ENCODE measurements around the gene MTX1.
A peak's percentile ranks its signal among the peaks of the same experiment; 100 is the strongest.
"Not testable (repeated sequence)": the region's sequence is repeated elsewhere in the genome, so short reads cannot be mapped to it uniquely, and the experiment has no call there.

MTX1 gene

GRCh38 chr1:155199792-155200191, 8.7 kb upstream of the MTX1 start:
- in situ Hi-C loops (cut with MboI; ENCODE audit: low pct_unique_long_range_greater_than_20kb, low sequenced_read_pairs) = no loop called here
- no peak for DNase-seq

- in situ Hi-C loops (cut with MboI; ENCODE audit: low pct_unique_long_range_greater_than_20kb, low sequenced_read_pairs) = no loop called here
- no peak for DNase-seq
Measured at GRCh38 chr1:155200920-155201319, 7.6 kb upstream of the MTX1 start.

- in situ Hi-C loops (cut with MboI; ENCODE audit: low pct_unique_long_range_greater_than_20kb, low sequenced_read_pairs) = no loop called here
- DNase-seq = no peak
Measured at GRCh38 chr1:155202198-155202597, 6.3 kb upstream of the MTX1 start.

DNA sequence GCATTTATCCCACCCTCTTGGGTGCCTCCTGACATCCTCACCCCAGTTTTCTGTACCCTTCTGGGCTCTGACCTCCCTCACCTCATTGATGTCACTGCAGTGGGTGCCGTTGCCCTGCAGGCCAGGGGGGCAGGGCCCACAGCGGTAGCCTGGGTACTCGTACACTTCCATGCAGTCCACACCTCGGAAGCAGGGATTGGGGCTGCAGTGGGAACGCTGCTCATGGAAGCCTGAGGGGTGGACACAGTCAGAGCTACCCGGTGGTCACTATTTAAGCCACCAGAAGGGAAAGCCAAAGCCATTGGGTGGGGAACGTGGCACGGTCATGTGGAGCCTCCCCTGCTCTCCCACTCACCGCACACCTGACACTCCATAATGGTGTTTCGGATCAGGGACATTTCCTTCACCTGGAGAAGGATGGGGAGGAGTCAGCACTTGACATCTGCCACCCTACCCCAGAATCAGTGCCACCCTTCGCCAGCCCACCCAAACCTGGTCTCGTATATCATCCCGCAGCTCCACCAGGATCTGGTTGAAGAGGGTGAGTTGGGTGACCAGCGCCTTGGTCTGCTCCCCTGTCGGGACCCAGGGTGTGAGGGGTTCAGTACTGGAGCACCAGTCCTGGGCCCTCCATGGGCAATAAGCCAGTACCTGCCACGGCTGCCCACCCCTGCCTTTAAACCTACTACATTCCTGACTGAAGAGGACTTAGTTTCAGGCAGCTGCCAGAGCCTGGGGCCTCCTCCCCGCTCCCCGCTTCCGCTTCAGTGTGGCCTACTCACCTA, 5.6 kb upstream of the MTX1 start:
- no peak for DNase-seq
- in situ Hi-C loops (cut with MboI; ENCODE audit: low pct_unique_long_range_greater_than_20kb, low sequenced_read_pairs) = no loop called here

DNA sequence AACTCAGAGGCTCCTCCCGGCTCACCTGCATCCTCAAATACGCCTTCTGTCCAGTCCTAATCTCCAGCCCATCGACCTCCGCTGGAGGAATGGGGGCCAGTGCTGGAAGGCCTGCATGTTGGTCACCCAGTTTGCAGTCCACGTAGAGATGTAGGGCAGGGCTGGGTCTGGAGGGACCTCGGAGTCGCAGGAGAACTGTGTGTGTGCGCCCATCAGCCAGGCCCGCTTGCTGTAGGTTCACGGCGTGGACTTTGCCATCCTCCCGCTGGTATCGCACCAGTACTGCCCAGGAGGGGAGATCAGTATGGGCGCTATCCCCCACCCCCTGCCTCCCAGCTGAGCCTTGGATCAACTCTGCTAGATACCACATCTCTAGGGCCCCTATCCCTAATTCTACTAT, 3.5 kb upstream of the MTX1 start:
- DNase-seq = no peak
- in situ Hi-C loops (cut with MboI; ENCODE audit: low pct_unique_long_range_greater_than_20kb, low sequenced_read_pairs) = no loop called here

- DNase-seq = no peak
- in situ Hi-C loops (cut with MboI; ENCODE audit: low pct_unique_long_range_greater_than_20kb, low sequenced_read_pairs) = no loop called here
Measured at GRCh38 chr1:155205969-155206593, 2.4 kb upstream of the MTX1 start.

DNA sequence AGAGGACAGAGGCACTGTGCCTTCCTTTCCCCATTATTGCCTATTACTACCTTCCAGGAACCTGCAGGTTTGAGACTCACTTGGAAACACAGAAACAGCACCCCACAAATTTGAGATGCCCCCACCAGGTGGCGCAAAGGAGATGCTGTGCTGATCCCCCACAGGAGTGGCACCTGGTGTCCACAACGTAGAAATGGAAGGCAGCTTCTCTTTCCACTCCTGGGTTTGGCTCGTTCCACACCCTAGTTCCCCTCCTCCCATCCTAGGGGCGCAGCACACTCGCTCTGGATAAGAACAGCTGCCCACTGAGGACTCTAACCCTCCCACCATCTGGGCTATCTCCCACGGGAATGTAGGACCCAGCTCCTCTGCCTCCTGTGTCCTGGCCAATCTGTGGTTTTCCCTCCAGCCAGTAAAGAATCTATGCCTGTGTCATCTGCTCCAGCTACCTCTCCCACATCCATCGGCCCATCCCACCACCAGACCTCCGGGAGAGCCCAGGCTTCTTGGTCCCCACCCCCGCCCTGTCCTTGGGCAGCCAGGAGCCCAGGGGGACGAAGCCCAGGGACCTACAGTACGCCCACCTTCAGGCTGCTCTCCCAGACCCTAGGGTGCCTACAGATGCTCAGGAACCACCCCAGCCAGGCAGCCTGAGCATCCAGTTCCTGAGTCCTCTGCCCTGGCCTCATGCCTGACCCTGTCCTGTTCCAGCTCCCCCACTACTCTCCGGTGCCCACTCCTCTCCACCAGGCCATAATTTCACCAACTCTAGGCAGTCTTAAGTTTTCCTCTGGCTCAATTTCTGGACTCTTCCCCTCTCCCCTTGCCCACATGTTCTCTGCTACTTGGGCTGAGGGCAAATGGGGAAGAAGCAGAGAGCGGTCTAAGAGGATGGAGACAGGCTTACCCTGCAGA, 1.3 kb upstream of the MTX1 start:
- in situ Hi-C loops (cut with MboI; ENCODE audit: low pct_unique_long_range_greater_than_20kb, low sequenced_read_pairs) = no loop called here
- peak; percentile 92 for DNase-seq

- DNase-seq = no peak
- in situ Hi-C loops (cut with MboI; ENCODE audit: low pct_unique_long_range_greater_than_20kb, low sequenced_read_pairs) = no loop called here
Measured at GRCh38 chr1:155207806-155208540, 522 bp upstream of the MTX1 start, which contains the start of gene THBS3. TSS of gene THBS3 (minus strand) at chr1:155207897. CDS start at chr1:155207876, 21 bp downstream.

DNA sequence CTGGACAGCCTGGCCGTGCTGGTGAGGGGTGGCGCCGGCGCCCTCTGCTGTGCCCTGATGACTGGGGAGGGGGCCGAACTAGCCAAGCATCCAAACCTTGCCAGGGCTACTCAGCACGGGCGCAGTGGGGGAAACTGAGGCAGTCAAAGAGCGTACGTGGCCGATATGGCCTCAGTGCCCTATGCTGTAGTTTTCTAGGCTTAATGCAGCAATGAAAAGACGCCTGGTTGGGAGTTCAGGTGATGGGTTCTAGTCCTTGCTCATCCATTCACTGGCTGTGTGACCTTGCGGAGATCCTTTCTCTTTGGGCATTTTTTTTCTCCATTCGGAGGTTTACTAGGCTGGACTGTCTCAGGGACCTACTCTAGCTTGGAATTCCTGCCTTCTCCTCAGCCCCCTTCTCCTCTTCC, 822 bp downstream of the MTX1 start:
- in situ Hi-C loops (cut with MboI; ENCODE audit: low pct_unique_long_range_greater_than_20kb, low sequenced_read_pairs) = no loop called here
- DNase-seq = no peak

DNA sequence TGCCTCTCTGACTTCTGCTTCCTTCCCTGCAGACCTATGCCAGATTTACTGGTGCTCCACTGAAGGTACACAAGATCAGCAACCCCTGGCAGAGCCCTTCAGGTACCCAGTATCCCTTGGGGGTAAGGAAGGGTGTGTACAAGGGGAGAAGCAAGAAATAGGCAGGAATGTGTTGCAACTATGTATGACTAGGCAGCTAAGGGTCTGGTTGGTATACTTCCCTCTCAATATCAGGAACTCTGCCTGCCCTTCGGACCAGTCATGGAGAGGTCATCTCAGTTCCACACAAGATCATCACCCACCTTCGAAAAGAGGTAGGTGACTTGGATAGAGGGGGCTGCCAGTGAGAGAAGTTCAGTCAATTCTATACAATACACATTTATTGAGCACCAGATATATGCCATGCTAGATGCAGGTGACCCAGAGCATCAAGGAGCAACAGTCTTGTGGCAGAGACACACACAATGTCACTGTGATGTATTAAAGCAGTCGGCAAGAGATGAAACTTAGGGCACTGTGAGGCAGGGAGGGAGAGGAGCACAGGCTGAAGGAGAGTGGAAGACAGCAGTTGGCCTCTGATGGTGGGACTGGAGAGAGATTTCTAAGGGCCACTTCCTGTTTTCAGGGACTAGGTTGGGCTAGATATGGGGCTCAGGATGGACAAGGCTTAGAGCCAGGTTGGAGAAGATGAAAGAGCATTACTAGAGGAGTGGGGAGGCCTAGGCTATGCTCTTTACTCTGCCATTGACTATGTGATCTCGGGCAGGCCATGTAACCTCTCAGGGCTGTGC, 2.0 kb downstream of the MTX1 start:
- no peak for DNase-seq
- in situ Hi-C loops (cut with MboI; ENCODE audit: low pct_unique_long_range_greater_than_20kb, low sequenced_read_pairs) = no loop called here

- in situ Hi-C loops (cut with MboI; ENCODE audit: low pct_unique_long_range_greater_than_20kb, low sequenced_read_pairs); DNase-seq: not testable (repeated sequence)
Measured at GRCh38 chr1:155211381-155212050, 3.0 kb downstream of the MTX1 start.

- DNase-seq; in situ Hi-C loops (cut with MboI; ENCODE audit: low pct_unique_long_range_greater_than_20kb, low sequenced_read_pairs): not testable (repeated sequence)
Measured at GRCh38 chr1:155212051-155212440, 3.6 kb downstream of the MTX1 start.

- in situ Hi-C loops (cut with MboI; ENCODE audit: low pct_unique_long_range_greater_than_20kb, low sequenced_read_pairs); DNase-seq: not testable (repeated sequence)
Measured at GRCh38 chr1:155214702-155215101, 6.2 kb downstream of the MTX1 start.

DNA sequence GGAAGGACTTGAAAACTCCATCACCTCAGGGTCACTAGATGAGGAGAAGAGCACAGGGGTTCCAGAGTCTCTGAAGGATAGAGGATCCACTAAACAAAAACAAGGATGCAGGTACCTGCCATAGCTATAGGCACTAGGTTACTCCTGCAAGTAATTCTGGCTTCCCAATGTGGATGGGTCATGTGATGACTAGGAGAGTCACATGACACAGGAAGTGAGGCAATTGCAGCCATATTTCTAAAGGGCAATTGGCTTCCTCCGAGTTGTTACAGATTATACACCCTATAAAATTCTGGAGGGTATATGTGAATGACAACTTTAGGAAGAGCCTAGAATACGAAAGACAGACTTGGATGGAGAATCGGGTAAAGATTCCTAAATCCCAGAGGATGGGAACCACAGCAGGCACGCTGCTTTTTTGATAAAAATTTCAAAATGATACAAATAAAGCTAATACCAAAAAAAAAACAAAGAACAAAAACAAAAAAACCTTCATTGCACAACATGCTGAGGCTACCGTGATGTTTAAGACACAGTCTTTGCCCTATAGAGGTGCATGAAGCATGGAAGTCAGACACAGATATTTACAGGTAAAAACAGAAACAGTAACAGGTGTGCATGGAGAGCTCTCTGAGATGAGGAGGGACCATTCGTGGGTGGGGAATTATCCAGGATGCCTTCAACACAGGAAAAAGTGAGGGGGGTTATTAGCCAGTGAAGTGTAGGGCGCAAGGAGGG, 10.5 kb downstream of the MTX1 start:
- DNase-seq = peak; percentile 29
- in situ Hi-C loops (cut with MboI; ENCODE audit: low pct_unique_long_range_greater_than_20kb, low sequenced_read_pairs) = no loop called here

- DNase-seq = peak; percentile 55
Measured at GRCh38 chr1:155219592-155220031, 11.1 kb downstream of the MTX1 start.

DNA sequence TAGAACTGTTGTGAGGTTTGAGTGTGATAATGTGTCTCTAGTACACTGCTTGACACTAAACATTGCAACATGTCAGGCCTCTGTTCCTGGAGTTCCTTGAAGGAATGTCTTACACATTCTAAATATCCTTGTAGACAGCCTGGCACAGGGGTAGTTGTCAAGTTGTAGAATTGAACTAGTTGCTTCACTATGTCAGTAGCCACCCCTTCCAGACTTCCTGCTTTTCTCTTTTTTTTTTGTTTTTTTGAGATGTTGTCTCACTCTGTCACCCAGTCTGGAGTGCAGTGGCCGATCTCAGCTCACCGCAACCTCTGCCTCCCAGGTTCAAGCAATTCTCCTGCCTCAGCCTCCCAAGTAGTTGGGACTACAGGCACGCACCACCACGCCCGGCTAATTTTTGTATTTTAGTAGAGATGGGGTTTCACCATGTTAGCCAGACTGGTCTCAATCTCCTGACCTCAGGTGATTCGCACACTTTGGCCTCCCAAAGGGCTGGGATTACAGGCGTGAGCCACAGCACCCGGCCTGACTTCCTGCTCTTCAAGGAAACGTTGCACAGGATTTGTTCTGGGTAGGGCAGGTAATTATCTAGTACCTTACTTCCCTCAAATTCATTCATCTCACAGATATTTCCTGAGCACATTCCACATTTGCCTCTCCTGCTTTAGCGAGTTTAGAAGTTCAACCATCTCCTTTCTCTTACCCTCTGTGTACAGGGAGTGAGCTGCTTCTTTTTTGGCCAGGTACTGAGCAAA, 11.9 kb downstream of the MTX1 start:
- DNase-seq; in situ Hi-C loops (cut with MboI; ENCODE audit: low pct_unique_long_range_greater_than_20kb, low sequenced_read_pairs): not testable (repeated sequence)

More at GRCh38 chr1:155219592-155220031, 11.1 kb downstream of the MTX1 start:
- in situ Hi-C loops (cut with MboI; ENCODE audit: low pct_unique_long_range_greater_than_20kb, low sequenced_read_pairs) = no loop called here
